Measurements from ENCODE around the gene KHDC1L. TPM values are rescaled to one million over a fixed set of nuclear protein-coding genes. Genes with fewer than 3 reads are reported as not detected.
"Not testable (repeated sequence)": the region's sequence is repeated elsewhere in the genome, so short reads cannot be mapped to it uniquely, and the experiment has no call there.

KHDC1L gene
- total RNA-seq, 1 donor from 2014 or later, result 0.75 TPM

- Mint-ChIP-seq H3K4me1 (ENCODE audit: unreplicated experiment) (no peaks in the 10 kb centered on the region), H3K4me3 (no peak overlapping the region), H3K27me3 (no peaks in the 10 kb centered on the region), H3K9me3 (no peaks in the 10 kb centered on the region), H3K27ac (no peak overlapping the region), H3K36me3 (no peaks in the 10 kb centered on the region)
- no peak for DNase-seq (ENCODE audit: extremely low spot score, unreplicated experiment)
- TF ChIP-seq, protein P1, sequence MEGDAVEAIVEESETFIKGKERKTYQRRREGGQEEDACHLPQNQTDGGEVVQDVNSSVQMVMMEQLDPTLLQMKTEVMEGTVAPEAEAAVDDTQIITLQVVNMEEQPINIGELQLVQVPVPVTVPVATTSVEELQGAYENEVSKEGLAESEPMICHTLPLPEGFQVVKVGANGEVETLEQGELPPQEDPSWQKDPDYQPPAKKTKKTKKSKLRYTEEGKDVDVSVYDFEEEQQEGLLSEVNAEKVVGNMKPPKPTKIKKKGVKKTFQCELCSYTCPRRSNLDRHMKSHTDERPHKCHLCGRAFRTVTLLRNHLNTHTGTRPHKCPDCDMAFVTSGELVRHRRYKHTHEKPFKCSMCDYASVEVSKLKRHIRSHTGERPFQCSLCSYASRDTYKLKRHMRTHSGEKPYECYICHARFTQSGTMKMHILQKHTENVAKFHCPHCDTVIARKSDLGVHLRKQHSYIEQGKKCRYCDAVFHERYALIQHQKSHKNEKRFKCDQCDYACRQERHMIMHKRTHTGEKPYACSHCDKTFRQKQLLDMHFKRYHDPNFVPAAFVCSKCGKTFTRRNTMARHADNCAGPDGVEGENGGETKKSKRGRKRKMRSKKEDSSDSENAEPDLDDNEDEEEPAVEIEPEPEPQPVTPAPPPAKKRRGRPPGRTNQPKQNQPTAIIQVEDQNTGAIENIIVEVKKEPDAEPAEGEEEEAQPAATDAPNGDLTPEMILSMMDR (conservative IDR thresholded peaks at IDR 0.05), result no peak
Observed at GRCh38 chr6:73240730-73241129, 15.4 kb upstream of the KHDC1L start.

- Mint-ChIP-seq H3K9me3 (no peaks in the 10 kb centered on the region), H3K27ac (no peak overlapping the region), H3K4me3 (no peak overlapping the region), H3K36me3 (no peaks in the 10 kb centered on the region), H3K27me3 (no peaks in the 10 kb centered on the region), H3K4me1 (ENCODE audit: unreplicated experiment) (no peaks in the 10 kb centered on the region)
- DNase-seq (ENCODE audit: extremely low spot score, unreplicated experiment), result no peak
- TF ChIP-seq, protein P1 (conservative IDR thresholded peaks at IDR 0.05), result no peak
Observed at GRCh38 chr6:73236144-73236750, 11.0 kb upstream of the KHDC1L start.

GRCh38 chr6:73234733-73235132 is 9.4 kb upstream of the KHDC1L start:
- Mint-ChIP-seq H3K4me1 (ENCODE audit: unreplicated experiment) (no peaks in the 10 kb centered on the region), H3K9me3 (no peaks in the 10 kb centered on the region), H3K27me3 (no peaks in the 10 kb centered on the region), H3K36me3 (no peaks in the 10 kb centered on the region), H3K27ac (no peak overlapping the region), H3K4me3 (no peak overlapping the region)
- no peak for DNase-seq (ENCODE audit: extremely low spot score, unreplicated experiment)
- TF ChIP-seq, protein P1 (conservative IDR thresholded peaks at IDR 0.05), result no peak

DNA sequence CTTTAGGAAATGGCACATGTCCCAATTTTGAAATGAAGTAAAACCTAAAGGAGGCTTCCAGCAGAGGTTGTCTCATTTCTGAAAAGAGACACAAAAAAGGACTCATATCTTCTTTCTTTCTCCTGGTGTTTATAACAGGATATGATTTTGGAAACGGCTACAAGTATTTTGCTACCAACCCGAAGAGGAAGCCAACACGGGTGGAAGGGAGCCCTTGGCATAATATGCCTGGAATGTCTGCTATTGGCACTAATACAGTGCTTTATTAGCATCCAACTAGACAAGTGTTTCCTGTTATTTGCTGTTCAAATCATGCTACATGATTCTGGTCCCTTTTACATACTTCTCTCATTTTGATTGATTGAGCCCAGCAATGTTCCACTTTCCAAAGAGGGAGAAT is 8.7 kb upstream of the KHDC1L start:
- not testable (repeated sequence) for H3K27me3 Mint-ChIP-seq; H3K9me3 Mint-ChIP-seq; H3K27ac Mint-ChIP-seq; DNase-seq (ENCODE audit: extremely low spot score, unreplicated experiment); H3K36me3 Mint-ChIP-seq; H3K4me1 Mint-ChIP-seq (ENCODE audit: unreplicated experiment); H3K4me3 Mint-ChIP-seq

GRCh38 chr6:73233048-73233447 is 7.8 kb upstream of the KHDC1L start:
- no peaks in the 10 kb centered on the region for H3K27me3 Mint-ChIP-seq
- H3K27ac Mint-ChIP-seq, result no peak overlapping the region
- no peaks in the 10 kb centered on the region for H3K9me3 Mint-ChIP-seq
- no peaks in the 10 kb centered on the region for H3K36me3 Mint-ChIP-seq
- TF ChIP-seq, protein P1 (conservative IDR thresholded peaks at IDR 0.05), result no peak
- DNase-seq (ENCODE audit: extremely low spot score, unreplicated experiment), result no peak
- no peak overlapping the region for H3K4me3 Mint-ChIP-seq
- H3K4me1 Mint-ChIP-seq (ENCODE audit: unreplicated experiment), result no peaks in the 10 kb centered on the region

DNA sequence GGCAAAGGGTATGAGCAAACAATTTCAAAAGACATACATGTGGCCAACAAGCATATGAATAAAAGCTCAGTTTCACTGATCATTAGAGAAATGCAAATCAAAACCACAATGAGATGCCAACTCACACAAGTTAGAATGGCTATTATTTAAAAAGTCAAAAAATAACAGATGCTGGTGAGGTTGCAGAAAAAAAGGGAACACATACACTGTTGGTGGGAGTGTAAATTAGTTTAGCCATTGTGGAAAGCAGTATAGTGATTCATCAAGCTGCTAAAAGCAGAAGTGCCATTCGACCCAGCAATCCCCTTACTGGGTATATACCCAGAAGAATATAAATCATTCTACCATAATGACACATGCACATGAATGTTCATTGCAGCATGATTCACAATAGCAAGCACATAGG is 6.7 kb upstream of the KHDC1L start:
- Mint-ChIP-seq H3K4me3 (no peak overlapping the region), H3K27ac (no peak overlapping the region), H3K9me3 (no peaks in the 10 kb centered on the region), H3K36me3 (no peaks in the 10 kb centered on the region), H3K4me1 (ENCODE audit: unreplicated experiment) (no peaks in the 10 kb centered on the region), H3K27me3 (no peaks in the 10 kb centered on the region)
- DNase-seq (ENCODE audit: extremely low spot score, unreplicated experiment), result no peak
- TF ChIP-seq, protein P1 (conservative IDR thresholded peaks at IDR 0.05), result no peak
